Mesenchymal stem cell (in vitro differentiated cells and primary cell): ENCODE results near the gene TARP.
"Not testable (repeated sequence)": the region's sequence is repeated elsewhere in the genome, so short reads cannot be mapped to it uniquely, and the experiment has no call there.

Source experiments
- DNase-seq: peaks from one replicate; pipeline ENCODE4 v3.0.0-alpha.2; 2013
- H2AFZ ChIP-seq: one replicate; pipeline ENCODE4 v1.6.1; 2013; ENCODE audit warnings: low read depth, mild to moderate bottlenecking, control low read depth, inconsistent platforms, low read length, moderate library complexity
- H2AK5ac ChIP-seq: 2 replicates; pipeline ENCODE4 v1.6.1; 2013; ENCODE audit warnings: low read length, moderate library complexity, mild to moderate bottlenecking, inconsistent platforms; ENCODE audit not compliant: severe bottlenecking
- H2BK120ac ChIP-seq: one replicate; pipeline ENCODE4 v1.6.1; 2013; ENCODE audit warnings: low read depth, mild to moderate bottlenecking, inconsistent platforms, low read length, moderate library complexity
- H2BK12ac ChIP-seq, 2 experiments: one replicate each; pipeline ENCODE4 v1.6.1; 2013; ENCODE audit warnings: inconsistent platforms in 2 of 2, low read length in 2 of 2, mild to moderate bottlenecking in 2 of 2, moderate library complexity in 2 of 2, control low read depth in 1 of 2
- H2BK15ac ChIP-seq: one replicate; pipeline ENCODE4 v1.6.1; 2013; ENCODE audit warnings: mild to moderate bottlenecking, low read depth, inconsistent platforms; ENCODE audit not compliant: poor library complexity, severe bottlenecking
- H2BK5ac ChIP-seq: 2 replicates; pipeline ENCODE4 v1.6.1; 2013; ENCODE audit warnings: low read depth, mild to moderate bottlenecking, low read length, control low read depth, inconsistent platforms; ENCODE audit not compliant: poor library complexity, severe bottlenecking
- H3K14ac ChIP-seq, 2 experiments: one replicate each; pipeline ENCODE4 v1.6.1; 2013; ENCODE audit warnings: inconsistent platforms in 2 of 2, low read length in 2 of 2, control low read depth in 1 of 2, mild to moderate bottlenecking in 1 of 2, moderate library complexity in 1 of 2
- H3K18ac ChIP-seq, 2 experiments: one replicate each; pipeline ENCODE4 v1.6.1; 2013; ENCODE audit warnings: inconsistent platforms in 2 of 2, low read length in 2 of 2, control low read depth in 1 of 2, low read depth in 1 of 2, mild to moderate bottlenecking in 1 of 2
- H3K23ac ChIP-seq, 2 experiments: one replicate each; pipeline ENCODE4 v1.6.1; 2013; ENCODE audit warnings: inconsistent platforms in 2 of 2, low read length in 2 of 2, mild to moderate bottlenecking in 2 of 2, moderate library complexity in 2 of 2, control low read depth in 1 of 2
- H3K27ac ChIP-seq: 2 replicates; pipeline ENCODE4 v1.5.1; 2013; ENCODE audit warnings: mild to moderate bottlenecking, moderate library complexity, low read length, control low read depth, inconsistent platforms; ENCODE audit not compliant: poor library complexity, severe bottlenecking
- H3K27me3 ChIP-seq, 2 experiments: 2 replicates each; pipeline versions ENCODE4 v1.6.1 to v1.7.0; 2013; ENCODE audit warnings: low read length in 2 of 2, mild to moderate bottlenecking in 2 of 2, moderate library complexity in 2 of 2, control low read depth in 1 of 2, inconsistent platforms in 1 of 2; ENCODE audit not compliant: control insufficient read depth in 1 of 2, insufficient read depth in 1 of 2
- H3K36me3 ChIP-seq, 2 experiments: 2 replicates each; pipeline versions ENCODE4 v1.6.1 to v1.7.0; 2013; ENCODE audit warnings: low read length in 2 of 2, control low read depth in 1 of 2, inconsistent platforms in 1 of 2, low read depth in 1 of 2, mild to moderate bottlenecking in 1 of 2; ENCODE audit not compliant: insufficient read depth in 2 of 2, control insufficient read depth in 1 of 2
- H3K4ac ChIP-seq, 2 experiments: one replicate each; pipeline ENCODE4 v1.6.1; 2013; ENCODE audit warnings: inconsistent platforms in 2 of 2, low read length in 2 of 2, mild to moderate bottlenecking in 2 of 2, moderate library complexity in 2 of 2, control low read depth in 1 of 2, low read depth in 1 of 2
- H3K4me1 ChIP-seq: 2 replicates; pipeline ENCODE4 v1.6.1; 2013; ENCODE audit warnings: low read depth, low read length, control low read depth; ENCODE audit not compliant: control insufficient read depth, insufficient read depth
- H3K4me2 ChIP-seq: 2 replicates; pipeline ENCODE4 v1.6.1; 2013; ENCODE audit warnings: low read length, mild to moderate bottlenecking, inconsistent platforms; ENCODE audit not compliant: poor library complexity, severe bottlenecking
- H3K4me3 ChIP-seq, 2 experiments: 2 replicates each; pipeline versions ENCODE4 v1.5.1 to v1.7.0; 2013; ENCODE audit warnings: low read length in 2 of 2, mild to moderate bottlenecking in 2 of 2, control low read depth in 1 of 2, low read depth in 1 of 2; ENCODE audit not compliant: insufficient read depth in 1 of 2
- H3K79me1 ChIP-seq: replicated peaks from 2 replicates; pipeline ENCODE4 v1.6.1; 2013; ENCODE audit warnings: mild to moderate bottlenecking, control low read depth, low read length, inconsistent platforms; ENCODE audit not compliant: poor library complexity, severe bottlenecking
- H3K9ac ChIP-seq: 2 replicates; pipeline ENCODE4 v1.7.0; 2013; ENCODE audit warnings: mild to moderate bottlenecking, low read length, moderate library complexity
- H3K9me3 ChIP-seq: 2 replicates; pipeline ENCODE4 v1.7.0; 2013; ENCODE audit warnings: mild to moderate bottlenecking, low read length; ENCODE audit not compliant: control insufficient read depth
- H4K8ac ChIP-seq: one replicate; pipeline ENCODE4 v1.6.1; 2013; ENCODE audit warnings: inconsistent platforms, mild to moderate bottlenecking, low read length, moderate library complexity
- H4K91ac ChIP-seq: one replicate; pipeline ENCODE4 v1.6.1; 2013; ENCODE audit warnings: mild to moderate bottlenecking, low read length, inconsistent platforms
- WGBS: methylation state at CpG from one replicate; pipeline ENCODE4 v1.1.7; 2013; ENCODE audit warnings: mixed read lengths; 5-methylcytosine and 5-hydroxymethylcytosine counted together

The TARP gene

DNA sequence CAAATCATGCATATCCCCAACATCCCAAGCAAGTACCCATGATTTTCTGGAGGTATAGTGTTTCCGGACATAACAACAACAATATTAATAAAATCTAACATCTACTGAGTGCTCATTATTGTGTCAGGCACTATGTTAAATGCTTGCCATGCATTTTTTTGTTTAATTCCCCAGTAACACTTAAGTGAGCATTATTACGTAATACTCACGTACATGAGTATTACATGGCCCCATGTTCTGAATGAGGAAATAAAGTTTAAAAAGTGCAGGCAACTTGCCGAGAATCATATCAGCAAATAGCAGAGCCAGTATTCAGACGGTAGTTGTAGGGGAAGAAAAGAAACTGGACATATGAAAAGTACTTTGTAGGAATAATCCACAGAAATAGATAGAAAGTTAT is 30.1 kb downstream of the TARP start:
- H3K27me3 ChIP-seq, H4K91ac ChIP-seq, DNase-seq, H3K9ac ChIP-seq, H3K23ac ChIP-seq, H3K18ac ChIP-seq, H3K4me2 ChIP-seq, H3K4me1 ChIP-seq, H2BK12ac ChIP-seq, H4K8ac ChIP-seq, H3K27ac ChIP-seq, H2AK5ac ChIP-seq, H3K14ac ChIP-seq, H3K9me3 ChIP-seq, H2BK15ac ChIP-seq, H2BK120ac ChIP-seq, H2BK5ac ChIP-seq, H3K36me3 ChIP-seq, H2AFZ ChIP-seq, H3K79me1 ChIP-seq, H3K4ac ChIP-seq, H3K4me3 ChIP-seq: not testable (repeated sequence)
- 91% methylated on average over 3 of the region's 5 CpGs for WGBS

- Histone ChIP-seq H3K14ac (no peak overlapping the region), H2BK15ac (no peak overlapping the region), H3K36me3 (no peaks in the 10 kb centered on the region), H4K91ac (no peak overlapping the region), H2AK5ac (no peak overlapping the region), H3K4me2 (no peak overlapping the region), H2BK5ac (no peak overlapping the region), H3K79me1 (no peaks in the 10 kb centered on the region), H3K23ac (no peak overlapping the region), H3K27ac (no peak overlapping the region), H3K4ac (no peak overlapping the region), H3K4me3 (no peak overlapping the region), H2BK12ac (no peak overlapping the region), H3K9ac (no peak overlapping the region), H4K8ac (no peak overlapping the region), H2AFZ (no peak overlapping the region), H3K18ac (no peak overlapping the region), H3K9me3 (no peaks in the 10 kb centered on the region), H3K4me1 (no peaks in the 10 kb centered on the region), H2BK120ac (no peak overlapping the region), H3K27me3 (no peaks in the 10 kb centered on the region)
- no peak for DNase-seq
- 92% methylated on average over 6 of the region's 6 CpGs for WGBS
These were observed 30.6 kb downstream of the TARP start for GRCh38 chr7:38242814-38243213.

DNA sequence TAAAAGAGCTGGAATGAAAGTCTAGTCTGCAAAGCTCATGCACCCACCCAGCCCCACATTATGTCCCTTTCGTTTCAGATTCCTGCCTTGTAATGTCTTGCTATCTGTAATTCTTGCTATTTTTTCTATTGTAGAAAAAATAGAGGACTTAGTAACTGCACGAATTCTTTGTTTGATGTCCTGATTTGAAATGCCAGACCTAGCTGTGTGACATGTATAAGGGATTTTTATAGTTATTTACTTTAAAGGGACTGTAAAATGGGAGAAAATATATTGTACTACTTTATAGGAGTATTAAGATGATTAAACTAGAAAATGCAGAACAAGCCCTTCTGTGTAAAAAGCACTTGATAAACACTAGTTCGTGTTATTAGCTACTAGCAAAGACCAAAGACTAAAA is 32.4 kb downstream of the TARP start:
- H3K79me1 ChIP-seq = no peaks in the 10 kb centered on the region
- no peak overlapping the region for H3K9ac ChIP-seq
- no peak overlapping the region for H4K8ac ChIP-seq
- H3K36me3 ChIP-seq = no peaks in the 10 kb centered on the region
- H2AK5ac ChIP-seq = no peak overlapping the region
- no peak for DNase-seq
- no peak overlapping the region for H3K23ac ChIP-seq
- 76% methylated on average over 3 of the region's 3 CpGs for WGBS
- H2BK5ac ChIP-seq = no peak overlapping the region
- H3K4me1 ChIP-seq = no peaks in the 10 kb centered on the region
- no peak overlapping the region for H2BK12ac ChIP-seq
- H3K27ac ChIP-seq = no peak overlapping the region
- H3K4me3 ChIP-seq = no peak overlapping the region
- no peak overlapping the region for H2BK15ac ChIP-seq
- no peak overlapping the region for H3K18ac ChIP-seq
- H3K4ac ChIP-seq = no peak overlapping the region
- H3K14ac ChIP-seq = no peak overlapping the region
- H2AFZ ChIP-seq = no peak overlapping the region
- H3K4me2 ChIP-seq = no peak overlapping the region
- no peak overlapping the region for H2BK120ac ChIP-seq
- no peaks in the 10 kb centered on the region for H3K27me3 ChIP-seq
- no peak overlapping the region for H4K91ac ChIP-seq
- H3K9me3 ChIP-seq = no peaks in the 10 kb centered on the region

GRCh38 chr7:38239129-38239528 is 34.3 kb downstream of the TARP start:
- H2AK5ac ChIP-seq, H3K27ac ChIP-seq, H3K36me3 ChIP-seq, H2BK12ac ChIP-seq, H4K8ac ChIP-seq, H2BK15ac ChIP-seq, H3K4me3 ChIP-seq, H3K79me1 ChIP-seq, H3K27me3 ChIP-seq, H3K14ac ChIP-seq, H2BK5ac ChIP-seq, H2AFZ ChIP-seq, H2BK120ac ChIP-seq, H4K91ac ChIP-seq, H3K4me2 ChIP-seq, DNase-seq, H3K4ac ChIP-seq, H3K23ac ChIP-seq, H3K9ac ChIP-seq, H3K9me3 ChIP-seq, H3K18ac ChIP-seq, H3K4me1 ChIP-seq: not testable (repeated sequence)
- 92% methylated on average over 8 of the region's 10 CpGs for WGBS
